ENCODE measurements around the gene EFCAB5.
"Not testable (repeated sequence)": the region's sequence is repeated elsewhere in the genome, so short reads cannot be mapped to it uniquely, and the experiment has no call there.

EFCAB5 gene

DNA sequence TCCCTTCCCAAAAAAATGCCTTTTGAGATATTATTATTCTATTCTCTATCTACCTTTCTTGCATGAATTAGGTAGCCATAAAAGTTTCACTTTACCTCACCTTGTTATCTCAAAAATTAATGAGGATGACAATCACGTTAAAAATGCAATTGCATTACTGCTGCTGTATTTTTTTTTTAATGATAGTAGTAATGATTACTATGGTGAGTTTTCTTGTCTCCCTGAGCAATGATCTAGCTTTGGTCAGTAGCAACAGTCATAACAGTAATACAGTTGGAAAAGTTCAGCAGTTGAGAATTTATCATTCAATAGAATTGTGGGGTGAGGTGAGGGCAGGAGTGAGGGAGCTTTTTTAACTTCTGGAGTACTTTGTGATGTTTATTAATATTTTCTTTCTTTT, at the start of gene EFCAB5:
Gene EFCAB5 (plus strand): TSS at position 301 of the 400 bp plus-strand sequence. CDS start 163 bp downstream, outside the sequence.
- no peak for DNase-seq (ENCODE audit: low read depth in 2 of 2)

GRCh38 chr17:29892201-29892600, 49.2 kb upstream of the EFCAB5 start:
- DNase-seq (ENCODE audit: low read depth in 2 of 2), result no peak

GRCh38 chr17:29897136-29897535, 44.3 kb upstream of the EFCAB5 start:
- DNase-seq (ENCODE audit: low read depth in 2 of 2), result not testable (repeated sequence)

- DNase-seq (ENCODE audit: low read depth in 2 of 2), result no peak
Measured at GRCh38 chr17:29903471-29903870, 38.0 kb upstream of the EFCAB5 start.

- no peak for DNase-seq (ENCODE audit: low read depth in 2 of 2)
Measured at GRCh38 chr17:29905086-29905878, 36.2 kb upstream of the EFCAB5 start.

GRCh38 chr17:29905879-29906167, 35.6 kb upstream of the EFCAB5 start:
- DNase-seq (ENCODE audit: low read depth in 2 of 2), result no peak

DNA sequence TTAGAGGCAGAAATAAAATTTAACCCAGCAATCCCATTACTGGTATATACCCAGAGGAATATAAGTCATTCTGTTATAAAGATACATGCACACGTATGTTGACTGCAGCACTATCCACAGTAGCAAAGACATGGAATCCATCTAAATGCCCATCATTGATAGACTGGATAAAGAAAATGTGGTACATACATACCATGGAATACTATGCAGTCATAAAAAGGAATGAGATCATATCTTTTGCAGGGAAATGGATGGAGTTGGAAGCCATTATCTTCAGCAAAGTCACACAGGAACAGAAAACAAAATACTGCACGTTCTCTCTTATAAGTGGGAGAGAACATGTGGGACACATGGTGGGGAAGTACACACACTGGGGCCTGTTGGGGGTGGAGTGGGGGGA, 34.5 kb upstream of the EFCAB5 start:
- no peak for DNase-seq (ENCODE audit: low read depth in 2 of 2)

DNA sequence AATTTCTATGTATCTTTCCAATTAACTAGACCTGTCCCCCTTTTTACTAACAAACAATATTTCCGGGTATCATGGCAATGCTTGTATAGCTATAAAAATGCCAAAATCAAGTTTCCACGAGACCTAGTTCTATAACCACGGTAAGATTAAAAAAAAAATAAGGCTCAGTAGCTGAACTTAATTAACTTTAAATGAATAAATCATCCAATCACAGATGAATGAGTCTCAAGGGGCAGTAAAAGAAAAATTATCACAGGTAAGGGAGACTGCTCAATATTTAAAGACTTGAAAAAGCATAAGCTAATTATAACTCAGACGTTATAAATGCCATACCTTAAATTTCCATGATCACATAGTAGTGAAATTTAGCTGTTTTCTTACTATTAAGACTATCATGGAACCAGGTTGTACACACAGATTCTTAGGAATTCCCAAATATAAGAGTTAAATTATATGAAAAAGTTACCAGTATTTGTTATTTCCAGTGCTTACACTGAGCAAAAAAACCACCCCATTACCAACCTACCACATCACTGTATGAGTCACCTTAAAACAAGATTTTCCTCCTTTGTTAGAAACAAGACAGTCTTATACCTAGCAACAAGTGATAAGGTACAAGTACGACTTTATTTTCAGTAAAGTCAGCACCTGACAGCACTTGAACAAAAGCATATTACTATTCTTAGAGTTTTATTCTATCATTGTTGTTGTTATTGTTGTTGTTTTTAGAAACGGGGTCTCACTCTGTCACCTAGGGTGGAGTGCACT, 32.0 kb upstream of the EFCAB5 start:
- no peak for DNase-seq (ENCODE audit: low read depth in 2 of 2)

DNA sequence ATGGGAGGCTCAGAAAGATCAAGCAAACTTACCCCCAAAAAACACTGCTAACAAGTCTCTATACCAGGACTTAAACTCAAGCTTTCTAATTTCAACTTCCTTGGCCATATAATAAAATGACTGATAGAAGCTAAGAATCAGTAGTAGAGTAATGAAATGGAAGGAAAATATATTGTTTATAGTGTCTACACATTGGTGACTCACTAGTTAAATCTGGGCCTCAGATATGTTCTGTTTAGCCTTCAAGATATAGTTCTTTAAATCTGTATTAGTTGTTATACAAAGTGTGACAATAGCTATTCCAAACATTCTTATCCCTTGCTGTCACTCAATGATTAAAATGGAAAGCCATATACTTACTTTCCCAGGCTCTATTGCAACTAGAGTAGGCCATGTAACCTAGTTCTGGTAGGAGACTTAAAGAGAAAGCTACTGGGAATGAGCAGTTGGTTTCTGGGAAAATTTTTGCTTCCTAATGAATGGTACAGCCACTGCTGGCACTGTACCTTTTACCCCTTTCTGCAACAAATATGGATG, 29.7 kb upstream of the EFCAB5 start:
- DNase-seq (ENCODE audit: low read depth in 2 of 2), result no peak

- no peak for DNase-seq (ENCODE audit: low read depth in 2 of 2)
Measured at GRCh38 chr17:29914819-29915537, 26.5 kb upstream of the EFCAB5 start.

- no peak for DNase-seq (ENCODE audit: low read depth in 2 of 2)
Measured at GRCh38 chr17:29918016-29918415, 23.4 kb upstream of the EFCAB5 start.

GRCh38 chr17:29918922-29919856, 22.2 kb upstream of the EFCAB5 start:
- no peak for DNase-seq (ENCODE audit: low read depth in 2 of 2)

DNA sequence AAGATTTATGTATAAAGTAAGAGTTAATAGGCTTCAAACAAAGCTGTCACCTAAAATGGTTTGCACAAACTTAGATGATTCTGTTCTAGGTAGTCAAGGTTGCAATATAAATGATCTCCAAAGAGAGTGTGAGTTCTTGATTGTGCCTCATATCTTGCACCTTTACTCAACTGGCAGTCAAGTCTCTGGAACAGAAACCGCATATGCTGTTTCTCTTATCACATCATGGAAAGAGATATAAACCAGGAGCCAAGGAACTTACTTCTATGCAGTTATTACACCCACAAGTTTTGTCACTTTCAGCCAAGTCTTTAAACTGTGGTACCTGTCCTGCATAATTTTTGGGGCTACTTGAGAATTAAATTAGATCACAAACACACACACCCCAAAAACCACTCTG, 16.6 kb upstream of the EFCAB5 start:
- DNase-seq (ENCODE audit: low read depth in 2 of 2), result no peak

DNA sequence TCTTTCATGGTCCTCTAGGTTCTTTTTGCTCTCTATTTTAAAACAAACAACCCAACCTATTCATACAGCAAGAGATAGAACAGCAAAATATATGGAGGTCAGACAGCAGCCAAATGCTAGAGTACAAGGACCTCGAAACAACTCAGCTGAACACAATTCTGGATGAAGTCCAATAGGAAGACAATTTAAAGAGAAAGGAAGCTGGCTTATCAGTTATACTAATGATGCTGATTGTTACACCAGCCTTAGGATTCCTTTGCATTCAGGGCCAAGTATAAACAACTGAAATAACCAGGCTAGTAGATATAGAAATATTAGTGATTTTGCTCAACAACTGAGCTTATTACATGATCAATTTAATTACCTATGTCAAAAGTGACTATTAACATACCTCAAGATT, 13.9 kb upstream of the EFCAB5 start:
- DNase-seq (ENCODE audit: low read depth in 2 of 2), result no peak

DNA sequence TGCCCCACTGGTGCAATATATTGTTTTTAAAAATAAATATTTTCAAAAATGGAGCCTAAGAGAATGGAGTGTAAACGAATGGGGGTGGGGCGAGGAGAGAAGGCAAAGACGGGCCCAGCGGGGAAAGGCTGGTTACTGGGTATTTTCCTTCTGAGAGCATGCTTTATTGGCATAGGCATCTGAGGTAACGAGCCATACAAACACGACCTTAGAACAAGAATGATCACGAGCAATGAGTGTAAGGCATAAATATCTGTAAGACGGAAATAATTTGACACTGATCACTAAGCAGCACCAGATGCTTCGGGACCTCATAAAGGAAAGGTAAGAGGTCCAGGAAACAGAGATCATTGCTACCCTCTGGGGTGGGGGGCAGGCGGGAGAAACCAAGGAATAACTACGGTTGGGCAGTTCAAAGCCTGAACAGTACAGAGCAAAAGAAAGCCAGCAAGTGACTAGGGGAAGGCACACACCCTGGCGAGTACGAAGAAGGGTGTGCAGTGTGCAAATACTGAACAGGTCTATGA, 12.4 kb upstream of the EFCAB5 start:
- no peak for DNase-seq (ENCODE audit: low read depth in 2 of 2)

DNA sequence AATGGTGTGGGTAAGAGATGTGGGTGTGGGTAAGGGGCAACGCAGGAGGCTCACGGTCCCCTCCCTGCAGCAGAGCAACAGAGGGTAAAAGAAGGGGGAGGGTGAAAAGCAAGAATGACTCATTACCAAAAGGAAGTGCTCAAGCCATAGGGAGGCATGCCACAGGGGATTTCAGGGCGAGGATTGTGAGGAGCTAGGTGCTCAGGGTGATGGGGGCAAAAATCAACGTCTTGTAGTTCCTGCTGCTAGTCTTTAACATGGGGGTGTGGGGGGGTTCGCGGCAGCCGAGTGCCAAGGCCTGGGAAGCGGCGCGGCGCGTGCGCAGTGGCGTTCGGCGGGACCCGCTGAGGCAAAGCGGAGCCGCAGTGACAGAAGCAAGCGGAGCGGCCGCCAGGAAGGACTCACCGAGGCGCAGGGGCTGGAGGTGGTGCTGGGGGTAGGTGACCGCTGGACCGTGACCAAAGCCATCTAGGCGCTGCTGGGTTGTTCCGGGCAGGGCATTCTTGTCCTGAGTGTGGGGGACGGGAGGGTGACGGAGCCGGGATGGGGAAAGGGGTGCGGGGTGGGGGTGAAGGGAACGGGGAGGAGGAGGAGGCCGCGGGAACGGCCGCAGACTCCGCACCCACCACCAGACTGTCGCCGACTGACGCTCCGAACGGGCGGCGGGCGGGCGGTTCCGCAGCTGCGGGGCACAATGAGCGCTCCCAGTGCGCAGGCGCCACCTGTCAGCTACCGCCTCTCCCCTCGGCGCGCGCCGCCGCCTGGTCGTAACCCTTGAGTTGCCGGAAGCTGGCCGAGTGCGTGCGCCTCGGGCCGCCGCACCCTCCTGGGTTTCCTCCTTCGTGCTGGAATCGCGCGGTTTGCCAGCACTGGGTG, 11.7 kb upstream of the EFCAB5 start, which contains the start of gene SSH2:
Gene SSH2 (minus strand): TSS at position 696 of the 876 bp plus-strand sequence. CDS start 228 bp downstream, at position 468.
- DNase-seq (ENCODE audit: low read depth in 2 of 2), result peak; percentile 69 to 77

DNA sequence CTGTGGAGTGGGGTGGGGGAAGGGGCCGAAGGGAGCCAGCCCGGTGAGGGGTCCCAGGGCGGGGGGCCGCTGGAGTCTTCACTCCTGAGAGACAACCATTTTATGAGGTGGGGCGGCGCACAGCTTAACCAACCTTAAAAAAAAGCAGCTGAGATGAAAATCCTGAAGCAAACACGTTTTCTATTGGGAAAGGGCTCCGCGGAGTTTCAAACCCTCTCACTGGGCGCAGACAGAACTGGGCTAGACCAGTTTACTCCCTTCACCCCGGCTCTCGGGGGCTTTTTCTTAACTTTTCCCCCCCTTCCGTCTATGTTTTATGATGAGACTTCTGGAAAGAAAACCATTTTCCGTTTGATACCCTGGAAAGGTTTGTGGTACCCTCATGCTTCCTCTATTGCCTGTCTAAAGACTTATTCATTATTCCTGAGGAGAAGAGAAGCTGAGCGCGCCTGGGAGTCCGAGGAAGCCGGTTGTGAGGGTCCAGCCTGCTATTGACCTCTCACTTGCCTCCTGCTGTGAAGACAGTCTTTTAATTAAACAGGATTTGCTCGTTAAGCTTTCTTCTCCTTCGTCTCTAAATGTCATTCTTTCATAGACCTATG, 10.9 kb upstream of the EFCAB5 start:
- DNase-seq (ENCODE audit: low read depth in 2 of 2), result no peak

DNA sequence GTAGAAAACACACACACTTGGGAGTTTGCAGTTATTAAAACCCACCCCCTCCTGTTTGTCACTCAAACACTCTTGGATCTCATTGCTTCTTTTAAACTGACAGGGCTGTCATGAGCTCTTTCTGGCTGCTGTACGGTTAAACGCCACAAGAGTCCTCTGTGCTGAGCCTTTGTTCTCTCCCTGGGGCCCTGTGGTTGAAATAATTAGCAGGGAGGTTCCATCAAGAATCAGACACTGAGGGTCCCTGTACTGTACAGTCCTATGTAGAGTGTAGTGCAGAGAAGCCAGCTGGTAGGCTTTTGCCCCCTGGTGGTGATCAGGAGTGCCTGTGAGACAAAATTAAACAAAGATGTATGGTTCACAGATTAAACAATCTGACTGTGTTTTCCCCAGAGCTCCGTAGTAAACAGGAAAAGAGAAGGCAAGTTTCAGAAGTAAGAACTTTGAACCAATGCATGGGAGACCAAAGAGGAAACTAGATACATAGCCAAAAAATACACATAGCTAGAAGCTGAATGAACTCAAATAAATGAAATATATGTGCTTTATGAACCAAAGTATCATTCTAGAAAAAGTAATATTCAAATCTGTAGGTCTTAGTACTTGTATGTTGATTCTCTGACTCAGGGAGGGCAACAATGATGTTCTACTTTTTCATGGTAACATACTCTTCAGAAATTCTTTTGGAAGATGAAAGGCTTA, 10.1 kb upstream of the EFCAB5 start:
- DNase-seq (ENCODE audit: low read depth in 2 of 2), result peak; percentile 35 to 51

DNA sequence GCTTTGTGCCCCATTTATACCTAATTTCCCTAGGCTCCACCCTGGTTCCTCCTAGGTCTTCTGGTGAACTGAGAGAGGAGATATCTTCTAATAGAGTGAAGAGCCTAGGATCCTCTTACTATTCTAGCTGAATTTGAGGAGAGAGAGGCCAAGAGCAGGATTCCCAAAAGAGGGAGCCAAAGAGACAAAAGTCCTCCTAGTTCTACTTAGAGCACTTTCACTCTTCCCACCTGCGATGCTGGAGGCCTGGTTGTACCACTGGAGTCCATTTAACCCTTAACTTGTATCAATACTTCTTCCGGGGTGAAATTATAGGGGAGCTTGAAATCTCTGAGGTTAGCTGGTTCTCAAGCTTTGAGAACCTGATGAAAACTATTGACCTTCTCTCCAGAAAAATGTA, 8.1 kb upstream of the EFCAB5 start:
- no peak for DNase-seq (ENCODE audit: low read depth in 2 of 2)
